ENCODE data around the gene LIN7C.

- TF ChIP-seq CHD4 (IDR thresholded peaks at IDR 0.05; ENCODE audit: borderline replicate concordance, low read length): no peak
- TF ChIP-seq ETS1 (CRISPR knock-in tag; IDR thresholded peaks at IDR 0.05): no peak
- no peak for TF ChIP-seq ZZZ3 (CRISPR knock-in tag; IDR thresholded peaks at IDR 0.05; ENCODE audit: borderline replicate concordance)
- TF ChIP-seq FOSL2 (CRISPR knock-in tag; IDR thresholded peaks at IDR 0.05): no peak
- TF ChIP-seq MAX (IDR thresholded peaks at IDR 0.05): no peak
- TF ChIP-seq ELF1 (CRISPR knock-in tag; IDR thresholded peaks at IDR 0.05): no peak
These were observed 788 bp downstream of the LIN7C start for GRCh38 chr11:27505781-27506180.
